ENCODE results near the gene NTRK3.

GRCh38 chr15:88249220-88249619 lies 7.3 kb downstream of the NTRK3 start:
- TF ChIP-seq CTCF (IDR thresholded peaks at IDR 0.05): no peak
- TF ChIP-seq POLR2A (IDR thresholded peaks at IDR 0.05): no peak

Measured in suprapubic skin (tissue), 3 donors.